PFSK-1 (cell line): ENCODE measurements around the gene LCE3D.

Experiments
- POLR2AphosphoS5 ChIP-seq: IDR thresholded peaks from 2 replicates; pipeline ENCODE4 v1.6.1; 2012; ENCODE audit warnings: low read depth, mild to moderate bottlenecking, control low read depth, low read length, moderate library complexity
- TAF1 ChIP-seq: IDR thresholded peaks from 2 replicates; pipeline ENCODE4 v1.6.1; 2012; ENCODE audit warnings: low read length, control low read depth, borderline replicate concordance; ENCODE audit not compliant: insufficient read depth
- TF ChIP-seq, protein P1 (sequence below), 2 experiments: IDR thresholded peaks; 2 replicates each; pipeline versions ENCODE4 v1.6.1 to v1.8.0; 2011 to 2012; ENCODE audit warnings: low read depth in 2 of 2, low read length in 2 of 2, control low read depth in 1 of 2, inconsistent platforms in 1 of 2, mild to moderate bottlenecking in 1 of 2, moderate library complexity in 1 of 2; ENCODE audit not compliant: insufficient read depth in 1 of 2

DNA sequence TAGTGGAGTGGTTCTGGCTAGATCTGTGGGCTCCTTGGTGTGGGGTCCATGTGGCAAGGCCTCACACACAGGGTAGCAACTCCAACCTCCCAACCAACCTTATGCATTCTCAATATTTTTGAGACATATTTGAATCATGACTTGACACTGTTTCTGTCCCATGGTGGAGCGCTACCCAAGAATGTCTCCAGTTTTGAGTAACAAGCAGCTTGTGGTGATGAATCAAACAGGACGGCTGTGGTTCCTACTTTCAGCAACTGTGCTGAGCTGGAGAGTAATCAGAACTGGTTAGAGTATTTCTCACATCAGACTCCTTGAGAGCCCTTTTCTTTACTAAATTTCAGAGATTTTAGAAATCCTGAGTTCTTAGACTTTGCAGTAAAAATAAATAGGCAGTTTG, 3.1 kb downstream of the LCE3D start:
- TF ChIP-seq TAF1 (no peak), POLR2AphosphoS5 (no peak)
- TF ChIP-seq, protein P1, sequence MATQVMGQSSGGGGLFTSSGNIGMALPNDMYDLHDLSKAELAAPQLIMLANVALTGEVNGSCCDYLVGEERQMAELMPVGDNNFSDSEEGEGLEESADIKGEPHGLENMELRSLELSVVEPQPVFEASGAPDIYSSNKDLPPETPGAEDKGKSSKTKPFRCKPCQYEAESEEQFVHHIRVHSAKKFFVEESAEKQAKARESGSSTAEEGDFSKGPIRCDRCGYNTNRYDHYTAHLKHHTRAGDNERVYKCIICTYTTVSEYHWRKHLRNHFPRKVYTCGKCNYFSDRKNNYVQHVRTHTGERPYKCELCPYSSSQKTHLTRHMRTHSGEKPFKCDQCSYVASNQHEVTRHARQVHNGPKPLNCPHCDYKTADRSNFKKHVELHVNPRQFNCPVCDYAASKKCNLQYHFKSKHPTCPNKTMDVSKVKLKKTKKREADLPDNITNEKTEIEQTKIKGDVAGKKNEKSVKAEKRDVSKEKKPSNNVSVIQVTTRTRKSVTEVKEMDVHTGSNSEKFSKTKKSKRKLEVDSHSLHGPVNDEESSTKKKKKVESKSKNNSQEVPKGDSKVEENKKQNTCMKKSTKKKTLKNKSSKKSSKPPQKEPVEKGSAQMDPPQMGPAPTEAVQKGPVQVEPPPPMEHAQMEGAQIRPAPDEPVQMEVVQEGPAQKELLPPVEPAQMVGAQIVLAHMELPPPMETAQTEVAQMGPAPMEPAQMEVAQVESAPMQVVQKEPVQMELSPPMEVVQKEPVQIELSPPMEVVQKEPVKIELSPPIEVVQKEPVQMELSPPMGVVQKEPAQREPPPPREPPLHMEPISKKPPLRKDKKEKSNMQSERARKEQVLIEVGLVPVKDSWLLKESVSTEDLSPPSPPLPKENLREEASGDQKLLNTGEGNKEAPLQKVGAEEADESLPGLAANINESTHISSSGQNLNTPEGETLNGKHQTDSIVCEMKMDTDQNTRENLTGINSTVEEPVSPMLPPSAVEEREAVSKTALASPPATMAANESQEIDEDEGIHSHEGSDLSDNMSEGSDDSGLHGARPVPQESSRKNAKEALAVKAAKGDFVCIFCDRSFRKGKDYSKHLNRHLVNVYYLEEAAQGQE (IDR thresholded peaks at IDR 0.05; ENCODE audit: insufficient read depth in 1 of 2, low read depth in 2 of 2, low read length in 2 of 2) = no peak
